ENCODE data around the gene BBS7. TPM values are rescaled to one million over a fixed set of nuclear protein-coding genes. Genes with fewer than 3 reads are reported as not detected.

Gene BBS7
- total and polyA plus RNA-seq, 2 of the 13 experiments (the other 11 are each of a cell fraction or from before 2014, with no cell fraction given) = 9.0 to 15.7 TPM

- Histone ChIP-seq H3K9me3 (ENCODE audit: low read length) (no peaks in the 10 kb centered on the region), H3K27ac (ENCODE audit: extremely low read length, insufficient read depth, low read length) (no peak overlapping the region), H3K4me3 (replicated peaks in 1 of 3; ENCODE audit: insufficient read depth in 1 of 3, low read depth in 2 of 3, low read length in 3 of 3) (no peak overlapping the region), H3K9ac (ENCODE audit: insufficient read depth, low read depth, low read length) (no peak overlapping the region), H2AFZ (ENCODE audit: low read length) (no peak overlapping the region), H3K36me3 (replicated peaks in 1 of 2; ENCODE audit: control insufficient read depth in 1 of 2, insufficient read depth in 2 of 2, low read length in 2 of 2) (no peaks in the 10 kb centered on the region), H4K20me1 (ENCODE audit: insufficient read depth, low read length) (no peaks in the 10 kb centered on the region), H3K27me3 (ENCODE audit: control insufficient read depth in 1 of 2, insufficient read depth in 2 of 2, low read length in 2 of 2) (no peaks in the 10 kb centered on the region), H3K4me2 (ENCODE audit: low read depth, low read length) (no peak overlapping the region), H3K4me1 (ENCODE audit: insufficient read depth, low read length) (peaks cover 36% of the 10 kb centered on the region), H3K79me2 (ENCODE audit: insufficient read depth, low read length) (no peaks in the 10 kb centered on the region)
- TF ChIP-seq RFX5 (IDR thresholded peaks at IDR 0.05; ENCODE audit: low read depth, low read length) (no peak), ELF1 (CRISPR knock-in tag; IDR thresholded peaks at IDR 0.05) (no peak), ZNF30 (CRISPR knock-in tag; IDR thresholded peaks at IDR 0.05) (no peak)
- ATAC-seq (no peak), DNase-seq (ENCODE audit: low spot score) (no peak), FAIRE-seq (no peak)
- ChIA-PET POLR2A (no interaction called here), CTCF (ENCODE audit: low intra/inter-chr PET ratio, low total read pairs) (no interaction called here)
- in situ Hi-C loops (cut with HindIII; ENCODE audit: extremely low pct_ligation_motif_present, low pct_unique_long_range_greater_than_20kb) = no loop called here
- 96% methylated on average over 2 of the region's 2 CpGs for WGBS (ENCODE audit: low lambda C conversion rate)
- no TSS peak for BruUV-seq (replicated peaks)
- intact Hi-C loops (cut with micrococcal nuclease; ENCODE audit: unreplicated experiment) = no loop called here
Measured at GRCh38 chr4:121792966-121793365, 77.3 kb downstream of the BBS7 start.

DNA sequence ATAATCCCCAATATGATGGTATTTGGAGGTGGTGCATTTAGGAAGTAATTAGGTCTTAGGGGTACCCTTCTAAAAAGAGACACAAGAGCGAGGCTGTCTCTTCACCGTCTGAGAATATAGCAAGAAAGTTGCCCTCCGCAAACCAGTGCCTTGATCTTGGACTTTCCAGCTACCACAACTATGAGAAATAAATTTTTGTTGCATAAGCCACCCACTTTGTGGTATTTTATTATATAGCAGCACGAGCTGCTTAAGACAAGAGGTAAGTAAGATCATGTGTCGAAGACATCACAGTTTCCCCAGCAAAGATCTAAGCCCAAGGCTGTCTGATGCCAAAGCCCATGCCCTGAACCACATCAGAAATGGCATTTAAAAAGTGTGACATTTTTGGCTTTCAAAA, 78.8 kb downstream of the BBS7 start:
- POLR2A ChIA-PET = no interaction called here
- no peak for TF ChIP-seq SALL1 (CRISPR knock-in tag; IDR thresholded peaks at IDR 0.05)
- no peak for TF ChIP-seq ZNF687 (CRISPR knock-in tag; IDR thresholded peaks at IDR 0.05)
- no peak for TF ChIP-seq NFATC3 (CRISPR knock-in tag; IDR thresholded peaks at IDR 0.05)
- TF ChIP-seq, protein P1, sequence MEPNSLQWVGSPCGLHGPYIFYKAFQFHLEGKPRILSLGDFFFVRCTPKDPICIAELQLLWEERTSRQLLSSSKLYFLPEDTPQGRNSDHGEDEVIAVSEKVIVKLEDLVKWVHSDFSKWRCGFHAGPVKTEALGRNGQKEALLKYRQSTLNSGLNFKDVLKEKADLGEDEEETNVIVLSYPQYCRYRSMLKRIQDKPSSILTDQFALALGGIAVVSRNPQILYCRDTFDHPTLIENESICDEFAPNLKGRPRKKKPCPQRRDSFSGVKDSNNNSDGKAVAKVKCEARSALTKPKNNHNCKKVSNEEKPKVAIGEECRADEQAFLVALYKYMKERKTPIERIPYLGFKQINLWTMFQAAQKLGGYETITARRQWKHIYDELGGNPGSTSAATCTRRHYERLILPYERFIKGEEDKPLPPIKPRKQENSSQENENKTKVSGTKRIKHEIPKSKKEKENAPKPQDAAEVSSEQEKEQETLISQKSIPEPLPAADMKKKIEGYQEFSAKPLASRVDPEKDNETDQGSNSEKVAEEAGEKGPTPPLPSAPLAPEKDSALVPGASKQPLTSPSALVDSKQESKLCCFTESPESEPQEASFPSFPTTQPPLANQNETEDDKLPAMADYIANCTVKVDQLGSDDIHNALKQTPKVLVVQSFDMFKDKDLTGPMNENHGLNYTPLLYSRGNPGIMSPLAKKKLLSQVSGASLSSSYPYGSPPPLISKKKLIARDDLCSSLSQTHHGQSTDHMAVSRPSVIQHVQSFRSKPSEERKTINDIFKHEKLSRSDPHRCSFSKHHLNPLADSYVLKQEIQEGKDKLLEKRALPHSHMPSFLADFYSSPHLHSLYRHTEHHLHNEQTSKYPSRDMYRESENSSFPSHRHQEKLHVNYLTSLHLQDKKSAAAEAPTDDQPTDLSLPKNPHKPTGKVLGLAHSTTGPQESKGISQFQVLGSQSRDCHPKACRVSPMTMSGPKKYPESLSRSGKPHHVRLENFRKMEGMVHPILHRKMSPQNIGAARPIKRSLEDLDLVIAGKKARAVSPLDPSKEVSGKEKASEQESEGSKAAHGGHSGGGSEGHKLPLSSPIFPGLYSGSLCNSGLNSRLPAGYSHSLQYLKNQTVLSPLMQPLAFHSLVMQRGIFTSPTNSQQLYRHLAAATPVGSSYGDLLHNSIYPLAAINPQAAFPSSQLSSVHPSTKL (CRISPR knock-in tag; IDR thresholded peaks at IDR 0.05) = no peak
- no peak for TF ChIP-seq FUBP1 (CRISPR knock-in tag; IDR thresholded peaks at IDR 0.05; ENCODE audit: borderline replicate concordance)
- no peak for TF ChIP-seq CHCHD3 (CRISPR knock-in tag; IDR thresholded peaks at IDR 0.05)

More for the DNA sequence above, 78.8 kb downstream of the BBS7 start:
- Histone ChIP-seq H3K4me2 (ENCODE audit: low read depth, low read length) (no peak overlapping the region), H3K9me3 (ENCODE audit: low read length) (no peaks in the 10 kb centered on the region), H3K4me3 (replicated peaks in 1 of 3; ENCODE audit: insufficient read depth in 1 of 3, low read depth in 2 of 3, low read length in 3 of 3) (no peak overlapping the region), H3K79me2 (ENCODE audit: insufficient read depth, low read length) (no peaks in the 10 kb centered on the region), H2AFZ (ENCODE audit: low read length) (no peak overlapping the region), H3K36me3 (replicated peaks in 1 of 2; ENCODE audit: control insufficient read depth in 1 of 2, insufficient read depth in 2 of 2, low read length in 2 of 2) (no peaks in the 10 kb centered on the region), H3K27ac (ENCODE audit: extremely low read length, insufficient read depth, low read length) (no peak overlapping the region), H3K4me1 (ENCODE audit: insufficient read depth, low read length) (peaks cover 36% of the 10 kb centered on the region), H4K20me1 (ENCODE audit: insufficient read depth, low read length) (no peaks in the 10 kb centered on the region), H3K27me3 (ENCODE audit: control insufficient read depth in 1 of 2, insufficient read depth in 2 of 2, low read length in 2 of 2) (no peaks in the 10 kb centered on the region), H3K9ac (ENCODE audit: insufficient read depth, low read depth, low read length) (no peak overlapping the region)
- CTCF ChIA-PET (ENCODE audit: low intra/inter-chr PET ratio, low total read pairs) = no interaction called here
- no TSS peak for BruUV-seq (replicated peaks)
- no peak for DNase-seq (ENCODE audit: low spot score)
- in situ Hi-C loops (cut with HindIII; ENCODE audit: extremely low pct_ligation_motif_present, low pct_unique_long_range_greater_than_20kb) = no loop called here
- WGBS (ENCODE audit: low lambda C conversion rate) = 87% methylated on average over 5 of the region's 5 CpGs
- no peak for ATAC-seq
- intact Hi-C loops (cut with micrococcal nuclease; ENCODE audit: unreplicated experiment) = no loop called here
- no peak for FAIRE-seq

All from HepG2 (cell line).